GM21528 (cell line): ENCODE measurements around the gene TMEM190.
A peak's percentile ranks its signal among the peaks of the same experiment; 100 is the strongest.
"Not testable (repeated sequence)": the region's sequence is repeated elsewhere in the genome, so short reads cannot be mapped to it uniquely, and the experiment has no call there.

Experiments
- ATAC-seq: cut with Tn5 transposase; IDR thresholded peaks from one replicate; pipeline ENCODE4 v1.9.1; 2021; ENCODE audit warnings: mild to moderate bottlenecking, moderate library complexity; ENCODE audit not compliant: unreplicated experiment, low FRiP score

The TMEM190 gene

DNA sequence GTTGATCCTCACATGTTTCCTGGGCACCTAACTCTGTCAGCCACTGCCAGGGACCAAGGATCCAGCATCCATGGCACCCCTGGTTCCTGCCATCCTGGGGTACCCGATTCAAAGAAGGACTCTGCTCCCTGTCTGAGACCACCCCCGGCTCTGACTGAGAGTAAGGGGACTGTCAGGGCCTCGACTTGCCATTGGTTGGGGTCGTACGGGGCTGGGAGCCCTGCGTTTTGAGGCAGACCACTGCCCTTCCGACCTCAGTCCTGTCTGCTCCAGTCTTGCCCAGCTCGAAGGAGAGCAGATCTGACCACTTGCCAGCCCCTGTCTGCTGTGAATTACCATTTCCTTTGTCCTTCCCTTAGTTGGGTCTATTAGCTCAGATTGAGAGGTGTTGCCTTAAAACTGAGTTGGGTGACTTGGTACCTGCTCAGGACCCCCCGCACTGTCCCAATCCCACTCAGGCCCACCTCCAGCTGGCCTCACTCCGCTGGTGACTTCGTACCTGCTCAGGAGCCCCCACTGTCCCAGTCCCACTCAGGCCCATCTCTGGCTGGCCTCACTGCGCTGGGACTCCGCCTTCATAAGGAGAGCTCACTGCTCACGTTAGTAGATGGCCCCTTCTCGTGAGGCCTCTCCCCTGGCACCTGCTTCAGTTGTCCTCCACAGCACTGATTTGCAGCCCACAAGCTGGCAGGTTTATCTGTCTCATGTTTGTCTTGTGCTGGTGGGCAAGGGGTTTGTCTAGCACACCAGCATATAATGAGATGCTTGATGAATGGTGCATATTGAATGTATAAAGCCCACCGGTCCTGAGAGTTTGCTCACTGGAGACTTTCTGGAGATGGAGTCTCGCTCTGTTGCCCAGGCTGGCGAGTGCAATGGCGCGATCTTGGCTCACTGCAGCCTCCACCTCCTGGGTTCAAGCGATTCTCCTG is 13.0 kb downstream of the TMEM190 start:
- no peak for ATAC-seq

DNA sequence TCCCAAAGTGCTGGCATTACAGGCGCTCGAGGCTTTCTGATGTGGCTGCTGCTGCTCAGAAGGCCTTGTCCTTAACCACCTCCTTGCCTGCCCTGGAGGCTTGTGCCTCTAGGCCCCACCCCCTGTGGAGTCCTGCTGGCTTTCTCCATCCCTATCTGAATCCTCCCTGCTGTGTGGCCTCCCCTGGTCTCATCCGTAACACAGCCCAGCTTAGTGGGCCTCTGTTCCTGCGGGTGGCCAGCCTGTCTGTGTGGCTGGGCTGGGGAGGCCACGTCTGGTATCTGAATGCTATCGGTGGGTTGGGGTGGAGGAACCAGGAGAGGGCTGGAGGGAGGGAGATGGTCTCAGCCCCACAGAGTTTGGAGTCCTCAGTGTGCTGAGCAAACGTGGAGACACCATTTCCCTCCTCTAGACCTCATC is 13.8 kb downstream of the TMEM190 start:
- no peak for ATAC-seq

DNA sequence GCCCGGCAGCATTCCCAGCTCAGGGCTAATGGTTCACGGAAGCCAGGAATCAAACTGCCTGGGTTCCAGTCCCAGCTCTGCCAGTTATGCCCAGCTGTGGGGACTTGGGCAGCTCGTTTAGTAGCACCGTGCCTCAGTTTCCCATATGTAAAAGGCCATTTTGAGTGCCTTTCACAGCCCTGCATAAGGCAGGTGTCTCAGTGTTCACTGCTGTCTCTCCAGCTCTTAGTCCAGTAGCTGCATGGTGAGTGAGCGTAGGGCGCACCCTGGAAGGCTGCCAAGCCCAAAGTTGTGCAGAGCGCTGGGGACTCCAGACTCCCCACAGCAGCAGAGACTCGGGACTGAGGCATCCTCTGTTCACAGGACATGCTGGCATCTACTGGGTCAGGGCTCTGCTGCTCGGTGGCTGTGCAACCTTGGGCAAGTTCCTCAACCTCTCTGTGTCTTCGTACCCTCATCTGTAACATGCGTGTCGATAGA is 14.6 kb downstream of the TMEM190 start:
- no peak for ATAC-seq

DNA sequence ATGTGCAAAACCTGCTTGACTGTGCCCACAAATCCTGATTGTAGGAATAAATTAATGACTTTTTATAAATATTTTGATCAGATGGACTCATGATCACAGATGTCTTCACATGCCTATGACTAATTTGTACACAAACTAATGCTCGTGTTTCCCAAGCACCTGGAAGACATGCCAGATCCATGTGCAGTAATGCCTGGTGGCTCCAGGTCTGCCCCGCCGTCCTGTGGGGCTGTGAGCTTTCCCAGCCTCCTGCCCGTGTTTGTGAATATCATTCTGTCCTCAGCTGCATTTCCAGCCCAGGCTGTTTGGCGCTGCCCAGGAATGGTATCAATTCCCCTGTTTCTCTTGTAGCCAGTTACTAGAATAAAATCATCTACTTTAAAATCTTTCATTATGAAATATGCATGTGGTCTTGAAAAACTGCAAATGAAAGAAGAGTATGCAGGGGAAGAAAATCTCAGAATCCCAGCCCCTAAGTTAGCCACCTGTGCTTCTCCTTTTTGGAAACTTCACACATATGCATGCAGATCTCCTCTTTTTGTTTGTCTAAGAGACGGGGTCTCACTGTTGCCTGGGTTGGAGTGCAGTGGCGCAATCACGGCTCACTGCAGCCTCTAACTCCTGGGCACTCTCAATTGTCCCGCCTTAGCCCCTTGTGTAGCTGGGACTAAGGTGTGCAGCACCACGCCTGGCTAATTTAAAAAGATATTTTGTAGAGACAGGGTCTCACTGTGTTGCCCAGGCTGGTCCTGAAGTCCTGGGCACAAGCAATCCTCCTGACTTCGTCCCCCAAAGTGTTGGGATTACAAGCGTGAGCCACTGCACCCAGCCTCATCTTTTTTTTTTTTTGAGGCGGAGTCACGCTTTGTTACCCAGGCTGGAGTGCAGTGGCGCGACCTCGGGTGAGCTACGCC is 15.3 kb downstream of the TMEM190 start:
- no peak for ATAC-seq

DNA sequence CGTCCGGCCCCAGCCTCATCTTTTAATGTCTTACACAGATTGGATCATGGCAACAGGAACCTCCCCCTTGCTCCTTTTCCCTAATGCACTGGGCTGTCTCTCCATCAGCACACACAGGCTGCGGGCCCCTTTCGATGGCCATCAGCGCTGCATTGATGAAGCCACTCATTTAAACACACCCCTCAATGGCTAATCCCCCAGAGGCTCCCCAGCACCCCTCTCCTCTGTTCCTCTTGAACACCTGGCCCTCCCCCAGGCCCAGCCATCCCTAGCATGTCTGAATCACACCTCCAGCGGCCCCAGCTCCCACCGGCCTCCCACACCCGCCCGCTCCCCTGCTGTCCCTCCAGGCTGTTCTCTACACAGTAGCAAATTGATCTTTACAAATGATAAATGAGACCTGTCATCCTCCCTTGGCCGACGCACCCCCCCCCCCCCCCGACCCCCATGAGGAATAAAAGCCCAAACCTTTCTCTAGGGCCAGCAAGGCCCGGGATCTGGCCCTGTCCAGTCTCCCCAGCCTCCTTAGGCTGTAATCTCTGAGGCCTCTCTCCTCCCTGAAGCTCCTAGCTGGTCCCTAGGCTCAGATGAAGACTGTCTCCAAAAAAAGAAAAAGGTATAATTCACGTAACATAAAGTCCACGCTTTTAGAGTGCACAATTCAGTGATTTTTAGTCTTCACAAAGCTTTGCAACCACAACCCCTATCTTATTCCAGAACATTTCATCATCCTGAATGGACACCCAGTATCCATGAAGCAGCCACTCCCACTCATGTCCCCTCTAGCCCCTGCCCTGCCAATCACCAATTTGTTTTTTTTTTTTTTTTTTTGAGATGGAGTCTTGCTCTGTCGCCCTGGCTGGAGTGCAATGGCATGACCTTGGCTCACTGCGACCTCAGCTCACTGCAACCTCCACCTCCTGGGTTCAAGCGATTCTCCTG is 16.5 kb downstream of the TMEM190 start:
- no peak for ATAC-seq

DNA sequence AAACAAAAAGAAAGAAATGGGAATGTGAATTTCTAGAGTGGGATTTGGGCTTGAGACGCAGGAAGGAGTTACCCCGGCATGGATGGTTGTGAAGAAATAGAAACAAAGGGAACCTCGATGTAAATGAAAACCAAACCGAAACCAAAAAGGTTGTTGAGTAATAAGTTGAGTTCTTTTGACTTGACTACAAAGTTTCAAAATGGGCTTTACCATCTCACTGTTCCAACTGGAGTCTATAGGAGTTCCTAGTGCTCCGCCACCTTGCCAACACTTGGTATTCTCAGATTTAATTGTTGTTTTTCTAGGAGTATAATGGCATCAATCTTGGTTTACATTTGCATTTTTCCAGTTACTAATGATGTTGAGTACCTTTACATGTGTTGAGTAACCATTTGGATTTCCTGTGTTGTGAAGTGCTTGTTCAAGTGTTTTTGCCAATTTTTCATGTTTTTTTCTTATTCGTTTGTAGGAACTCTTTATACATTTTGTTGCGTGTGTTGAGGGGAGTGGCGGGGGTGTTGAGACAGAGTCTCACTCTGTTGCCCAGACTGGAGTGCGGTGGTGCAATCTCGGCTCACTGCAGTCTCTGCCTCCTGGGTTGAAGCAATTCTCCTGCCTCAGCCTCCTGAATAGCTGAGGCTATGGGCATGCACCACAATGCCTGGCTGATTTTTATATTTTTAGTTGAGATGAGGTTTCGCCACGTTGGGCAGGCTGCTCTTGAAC is 21.7 kb downstream of the TMEM190 start:
- ATAC-seq = no peak

DNA sequence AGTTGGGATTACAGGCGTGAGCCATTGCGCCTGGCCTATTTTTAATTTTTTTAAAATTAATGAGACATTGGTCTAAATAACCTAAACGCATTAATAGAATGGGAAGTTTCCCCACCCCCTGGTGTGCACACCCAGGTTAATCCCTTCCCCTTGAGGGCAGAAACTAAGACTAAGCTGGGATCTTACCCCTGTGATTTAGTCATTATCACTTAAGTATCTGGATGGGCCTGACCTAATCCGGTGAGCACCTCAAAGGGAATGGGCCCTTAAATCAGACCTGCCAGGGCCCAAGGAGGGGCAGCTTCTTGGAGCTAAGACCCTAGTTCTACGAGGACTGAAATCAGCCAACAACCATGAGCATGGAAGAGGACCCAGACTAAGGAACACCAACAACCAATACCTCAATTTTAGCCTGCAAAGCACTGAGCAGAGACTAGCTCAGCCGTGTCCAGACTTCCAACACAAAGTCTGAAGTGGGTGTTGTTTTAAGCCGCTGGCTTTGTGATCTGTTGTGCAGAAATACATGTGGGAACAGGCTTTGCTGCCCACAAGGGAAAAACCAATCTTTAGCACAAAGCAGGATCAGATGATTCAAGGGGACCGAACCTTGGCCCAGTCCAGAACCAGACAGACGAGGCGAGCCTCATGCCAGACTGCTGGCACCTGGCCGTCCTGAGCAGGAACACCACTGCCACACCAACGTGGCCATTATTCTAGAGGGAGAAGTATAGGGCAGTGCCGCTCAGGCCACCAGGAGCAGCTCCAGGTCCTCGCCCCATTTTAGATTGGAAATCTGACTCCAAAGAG is 23.9 kb downstream of the TMEM190 start:
- ATAC-seq = no peak

DNA sequence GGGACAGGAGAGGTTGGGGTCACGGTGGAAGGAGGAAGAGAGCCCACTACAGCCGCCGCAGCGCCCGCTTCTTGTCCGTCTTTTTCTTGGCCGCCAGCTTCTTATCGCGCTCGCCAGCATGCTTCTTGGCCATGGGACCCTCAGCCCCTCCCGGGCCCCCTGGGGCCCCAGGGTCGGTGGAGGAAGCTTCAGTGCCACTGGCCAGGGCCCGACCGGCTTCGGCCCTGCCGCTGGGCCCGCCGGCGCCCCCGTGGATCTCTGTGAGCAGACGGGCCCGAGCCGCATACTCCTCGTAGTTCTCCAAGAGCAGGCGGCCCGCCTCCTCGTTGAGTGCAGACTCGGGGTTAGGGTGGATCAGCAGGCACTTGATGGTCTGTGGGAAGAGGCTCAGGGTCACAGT is 24.8 kb downstream of the TMEM190 start:
- ATAC-seq = not testable (repeated sequence)

DNA sequence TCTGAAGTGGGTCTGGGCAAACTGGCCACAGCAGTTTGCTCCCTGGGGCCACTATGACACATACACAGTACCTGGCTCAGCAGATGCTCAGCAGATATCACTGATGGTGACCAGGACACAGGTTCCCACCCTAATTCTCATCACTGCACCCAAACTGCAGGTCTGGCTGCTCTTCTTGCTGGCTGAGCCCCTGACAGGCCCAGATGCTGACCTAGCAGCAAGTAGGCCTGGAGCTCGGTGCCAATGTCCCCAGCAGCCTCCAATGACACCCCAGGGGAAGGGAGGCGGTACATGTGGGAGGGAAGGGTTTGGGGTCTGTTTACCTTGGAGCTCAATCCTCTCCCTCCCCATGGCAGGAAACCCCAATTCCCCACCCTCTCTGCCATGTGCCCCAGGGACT is 25.9 kb downstream of the TMEM190 start:
- no peak for ATAC-seq

DNA sequence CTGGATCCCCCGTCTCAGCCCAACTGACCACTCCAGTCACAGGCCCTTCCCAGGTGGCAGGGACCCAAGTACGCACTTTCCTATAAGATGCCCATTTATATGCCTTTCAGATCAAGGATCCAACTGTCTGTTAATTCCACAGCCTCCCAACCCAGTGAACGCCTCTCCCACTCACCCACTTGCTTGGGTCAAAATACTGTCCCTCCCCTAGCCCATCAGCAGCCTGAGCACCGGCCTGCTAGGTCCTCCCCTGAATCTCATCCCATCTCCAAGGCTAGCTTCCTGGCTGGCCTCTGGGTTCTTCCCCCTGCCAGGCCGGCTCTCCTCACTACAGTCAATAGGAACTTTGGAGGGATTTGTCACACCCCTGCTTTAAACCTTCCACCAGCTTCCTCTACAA is 29.0 kb downstream of the TMEM190 start:
- ATAC-seq = no peak

DNA sequence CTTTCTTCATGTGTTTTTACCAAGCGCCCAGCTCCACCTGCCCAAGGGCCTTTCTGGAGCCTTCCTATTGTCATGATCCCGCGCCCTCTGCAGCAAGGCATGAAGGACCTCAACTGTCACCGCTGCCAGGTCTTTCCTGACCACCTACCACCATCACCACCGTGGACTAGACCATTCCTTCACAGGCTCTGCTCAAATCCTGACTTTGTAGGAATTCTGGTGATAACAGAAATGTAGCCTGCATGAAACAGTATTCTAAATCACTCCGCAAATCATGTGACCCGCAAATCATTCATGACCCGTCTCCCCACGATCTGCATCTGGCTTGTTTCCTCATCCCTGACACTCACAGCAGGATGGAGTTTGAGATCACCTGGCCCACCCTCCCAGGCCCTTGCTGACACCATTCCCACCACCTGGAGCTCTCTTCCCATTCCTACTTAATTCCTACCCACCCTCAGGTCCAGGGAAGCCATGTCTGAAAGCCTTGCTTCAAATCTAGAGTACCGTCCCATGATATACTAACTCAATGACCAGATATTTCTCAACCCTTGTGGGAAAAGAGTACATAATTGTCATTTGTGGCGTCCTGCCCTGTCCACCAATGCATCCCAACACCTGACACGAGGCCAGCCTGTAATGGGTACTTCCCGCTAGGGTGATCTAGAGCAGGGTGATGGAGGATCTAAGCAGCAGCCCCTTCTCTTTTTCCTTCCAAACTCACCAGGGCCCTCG is 29.6 kb downstream of the TMEM190 start:
- no peak for ATAC-seq

DNA sequence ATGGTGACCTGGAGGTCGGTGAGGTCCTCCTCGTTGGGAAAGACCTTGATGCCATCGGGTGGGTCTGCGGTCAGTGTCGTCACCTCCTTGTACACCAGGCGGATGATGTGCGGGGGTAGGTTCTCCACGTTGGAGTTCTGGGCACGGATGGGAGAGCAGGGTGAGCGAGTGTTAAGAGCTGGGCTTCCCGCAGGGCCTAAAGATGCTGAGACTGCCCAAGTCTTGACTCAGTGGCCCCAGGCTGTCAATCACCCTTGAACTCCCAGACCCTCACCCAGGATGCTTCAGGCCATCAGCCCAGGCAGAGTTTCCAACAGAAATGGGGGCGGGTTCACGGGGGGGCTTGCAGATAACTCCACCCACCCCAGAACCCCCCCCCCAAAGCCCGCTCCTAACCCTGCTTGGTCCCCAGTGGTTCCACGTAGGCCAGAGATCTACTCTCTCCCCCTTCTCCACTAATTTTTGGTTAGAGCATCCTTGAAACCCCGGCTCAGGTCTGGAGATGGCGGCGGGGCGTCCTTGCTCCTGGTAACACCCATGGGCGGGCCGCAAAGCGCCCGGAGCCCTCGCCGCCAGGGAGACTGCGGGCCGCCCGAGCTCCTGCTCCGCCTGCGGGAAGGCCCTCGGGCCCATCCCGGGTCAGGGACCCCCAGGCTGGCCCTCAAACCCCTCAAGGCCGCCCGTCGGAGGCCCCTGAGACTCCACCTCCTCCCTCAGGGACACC is 30.4 kb downstream of the TMEM190 start:
- no peak for ATAC-seq

DNA sequence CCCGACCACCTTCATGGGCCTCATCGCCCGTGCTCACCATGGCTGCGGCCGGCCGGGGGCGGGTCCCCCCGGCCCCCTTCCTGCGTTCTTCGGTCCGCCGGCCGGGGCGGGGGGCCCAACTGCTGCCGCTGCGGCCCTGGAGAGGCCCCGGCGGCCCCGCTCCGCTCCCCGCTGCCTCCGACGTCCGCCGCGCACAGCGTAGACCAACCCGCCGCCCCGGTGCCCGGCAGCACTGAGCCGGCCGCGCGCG is 30.8 kb downstream of the TMEM190 start, which contains the start of gene UBE2S:
Gene UBE2S, minus strand, starts transcription at position 239 of the 250 bp plus-strand sequence. Its CDS starts 199 bp downstream, at position 40.
- ATAC-seq = peak; percentile 67

DNA sequence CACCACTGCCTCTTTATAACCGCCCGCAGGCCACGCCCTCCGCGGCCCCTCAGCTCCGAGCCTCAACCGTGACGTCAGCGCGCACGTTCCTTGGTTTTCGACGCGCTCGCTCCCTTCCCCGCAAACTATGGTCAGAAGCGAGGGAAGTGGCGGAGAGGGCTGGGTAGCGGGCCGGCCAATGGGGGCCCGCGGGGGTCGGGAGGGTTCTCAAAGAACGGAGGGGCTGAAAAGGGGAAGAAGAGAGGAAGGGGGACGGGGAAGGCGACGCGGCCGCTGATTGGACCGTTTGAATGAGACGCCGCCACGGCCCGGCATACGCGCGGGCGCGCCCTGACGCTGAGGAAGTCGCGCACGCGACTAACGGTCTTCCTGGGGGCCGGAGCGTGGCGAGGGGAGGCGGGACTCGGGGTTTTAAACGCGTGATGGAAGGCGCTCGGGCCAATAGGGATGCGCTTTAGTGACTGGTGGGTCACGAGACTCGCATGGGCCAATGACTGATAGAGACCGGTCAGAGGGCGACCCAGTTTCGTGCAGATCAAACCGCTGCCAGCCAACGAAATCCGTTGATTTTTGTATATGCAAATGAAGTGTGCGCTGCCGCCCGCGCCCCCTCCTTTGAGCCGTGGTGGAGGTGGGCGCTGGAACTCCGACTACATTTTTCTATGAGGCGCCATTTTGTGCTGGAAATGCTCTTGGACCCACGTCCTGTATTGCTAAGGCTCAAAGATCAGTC is 31.3 kb downstream of the TMEM190 start:
- peak; percentile 79 for ATAC-seq

DNA sequence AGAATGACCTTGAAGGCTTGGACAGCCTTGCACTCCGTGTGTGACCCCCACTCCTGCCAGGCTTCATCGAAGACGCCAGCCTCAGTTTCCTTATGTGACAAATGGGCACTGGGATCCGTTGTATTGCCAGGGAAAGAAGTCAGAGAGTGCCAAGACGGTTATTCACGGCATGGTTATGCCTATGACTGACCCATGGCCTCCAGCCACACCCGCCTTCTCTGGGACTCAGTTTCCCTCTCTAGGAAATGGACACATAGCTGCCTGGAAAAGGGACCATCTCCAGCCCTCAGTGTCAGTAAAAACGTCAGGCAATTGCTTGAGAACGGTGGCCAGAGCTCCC is 31.9 kb downstream of the TMEM190 start:
- ATAC-seq = no peak

DNA sequence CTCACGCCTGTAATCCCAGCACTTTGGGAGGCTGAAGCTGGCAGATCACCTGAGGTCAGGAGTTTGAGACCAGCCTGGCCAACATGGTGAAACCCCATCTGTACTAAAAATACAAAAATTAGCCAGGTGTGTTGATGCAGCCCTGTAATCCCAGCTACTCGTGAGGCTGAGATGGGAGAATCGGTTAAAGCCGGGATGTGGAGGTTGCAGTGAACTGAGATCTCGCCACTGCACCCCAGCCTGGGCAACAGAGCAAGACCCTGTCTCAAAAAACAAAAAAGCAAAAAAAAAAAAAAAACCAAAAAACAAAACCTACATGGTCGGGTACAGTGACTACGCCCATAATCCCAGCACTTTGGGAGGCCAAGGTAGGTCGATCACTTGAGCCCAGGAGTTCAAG is 32.6 kb downstream of the TMEM190 start:
- ATAC-seq = not testable (repeated sequence)

DNA sequence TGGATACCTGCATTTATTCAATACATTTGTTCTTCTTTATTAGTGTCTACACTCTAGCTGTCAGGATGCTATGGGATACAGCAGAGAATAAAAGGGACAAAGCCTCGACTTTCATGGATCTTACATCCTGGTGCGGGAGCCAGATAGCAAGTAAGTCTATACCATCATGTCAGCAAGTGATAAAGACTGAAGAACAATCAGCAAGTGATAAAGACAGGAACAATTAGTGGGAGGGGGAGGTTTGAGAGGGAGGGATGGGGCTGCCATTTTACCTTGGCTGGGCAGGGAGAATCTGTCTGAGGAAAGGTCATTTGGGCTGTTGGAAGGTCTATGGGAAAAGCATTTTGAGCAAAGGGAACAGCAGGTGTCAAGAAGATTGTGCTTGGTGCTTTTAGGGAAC is 33.5 kb downstream of the TMEM190 start:
- ATAC-seq = no peak
